ENCODE data around the gene VSTM4.

The VSTM4 gene

GRCh38 chr10:48983648-48984351, 131.5 kb downstream of the VSTM4 start:
- Mint-ChIP-seq H3K27ac (no peak overlapping the region), H3K9me3 (no peaks in the 10 kb centered on the region), H3K27me3 (no peaks in the 10 kb centered on the region), H3K4me3 (no peak overlapping the region), H3K4me1 (no peaks in the 10 kb centered on the region)
- ATAC-seq (no peak), DNase-seq (no peak)

- H3K27me3 Mint-ChIP-seq, result no peaks in the 10 kb centered on the region
- no peak for DNase-seq
- H3K4me3 Mint-ChIP-seq, result no peak overlapping the region
- H3K4me1 Mint-ChIP-seq, result no peaks in the 10 kb centered on the region
- ATAC-seq, result no peak
- no peak overlapping the region for H3K27ac Mint-ChIP-seq
- no peaks in the 10 kb centered on the region for H3K9me3 Mint-ChIP-seq
Observed at GRCh38 chr10:48982584-48982983, 132.7 kb downstream of the VSTM4 start.

- DNase-seq (peak; percentile 23 to 41), ATAC-seq (peak; percentile 51)
Observed at GRCh38 chr10:48981310-48981907, 133.9 kb downstream of the VSTM4 start.

GRCh38 chr10:48978318-48978717, 137.0 kb downstream of the VSTM4 start:
- no peaks in the 10 kb centered on the region for H3K27me3 Mint-ChIP-seq

More at GRCh38 chr10:48981310-48981907, 133.9 kb downstream of the VSTM4 start:
- Mint-ChIP-seq H3K4me1 (no peaks in the 10 kb centered on the region), H3K4me3 (no peak overlapping the region), H3K9me3 (no peaks in the 10 kb centered on the region), H3K27ac (no peak overlapping the region), H3K27me3 (no peaks in the 10 kb centered on the region)

GRCh38 chr10:48976196-48976595, 139.1 kb downstream of the VSTM4 start:
- ATAC-seq (no peak), DNase-seq (no peak)
- H3K27ac Mint-ChIP-seq, result no peak overlapping the region
- H3K4me1 Mint-ChIP-seq, result no peaks in the 10 kb centered on the region
- H3K4me3 Mint-ChIP-seq, result no peak overlapping the region
- no peaks in the 10 kb centered on the region for H3K27me3 Mint-ChIP-seq
- no peaks in the 10 kb centered on the region for H3K9me3 Mint-ChIP-seq

More at GRCh38 chr10:48978318-48978717, 137.0 kb downstream of the VSTM4 start:
- Mint-ChIP-seq H3K4me3 (no peak overlapping the region), H3K9me3 (no peaks in the 10 kb centered on the region), H3K4me1 (no peaks in the 10 kb centered on the region), H3K27ac (no peak overlapping the region)
- ATAC-seq, result no peak
- DNase-seq, result no peak

GRCh38 chr10:48974510-48975156, 140.7 kb downstream of the VSTM4 start:
- Mint-ChIP-seq H3K9me3 (no peaks in the 10 kb centered on the region), H3K27me3 (no peaks in the 10 kb centered on the region), H3K4me3 (no peak overlapping the region), H3K4me1 (no peaks in the 10 kb centered on the region), H3K27ac (no peak overlapping the region)
- DNase-seq (no peak), ATAC-seq (no peak)

- Mint-ChIP-seq H3K4me3 (no peak overlapping the region), H3K27ac (no peak overlapping the region), H3K4me1 (no peaks in the 10 kb centered on the region), H3K9me3 (no peaks in the 10 kb centered on the region), H3K27me3 (no peaks in the 10 kb centered on the region)
- DNase-seq, result no peak
- ATAC-seq, result no peak
Observed at GRCh38 chr10:48973065-48973464, 142.3 kb downstream of the VSTM4 start.

GRCh38 chr10:48970654-48971053, 144.7 kb downstream of the VSTM4 start:
- no peak for DNase-seq
- Mint-ChIP-seq H3K27me3 (no peaks in the 10 kb centered on the region), H3K9me3 (no peaks in the 10 kb centered on the region), H3K4me1 (no peaks in the 10 kb centered on the region), H3K27ac (no peak overlapping the region), H3K4me3 (no peak overlapping the region)
- ATAC-seq, result no peak

- no peak for ATAC-seq
- no peak overlapping the region for H3K27ac Mint-ChIP-seq
- H3K27me3 Mint-ChIP-seq, result no peaks in the 10 kb centered on the region
- no peaks in the 10 kb centered on the region for H3K4me1 Mint-ChIP-seq
- no peaks in the 10 kb centered on the region for H3K9me3 Mint-ChIP-seq
- DNase-seq, result no peak
- H3K4me3 Mint-ChIP-seq, result no peak overlapping the region
Observed at GRCh38 chr10:48970046-48970445, 145.3 kb downstream of the VSTM4 start.

- H3K27ac Mint-ChIP-seq, result no peak overlapping the region
- ATAC-seq (no peak), DNase-seq (no peak)
- no peaks in the 10 kb centered on the region for H3K27me3 Mint-ChIP-seq
- no peaks in the 10 kb centered on the region for H3K9me3 Mint-ChIP-seq
- H3K4me1 Mint-ChIP-seq, result no peaks in the 10 kb centered on the region
- no peak overlapping the region for H3K4me3 Mint-ChIP-seq
Observed at GRCh38 chr10:48968036-48968435, 147.3 kb downstream of the VSTM4 start.

GRCh38 chr10:48965460-48965859, 149.9 kb downstream of the VSTM4 start:
- no peaks in the 10 kb centered on the region for H3K4me1 Mint-ChIP-seq
- H3K27ac Mint-ChIP-seq, result no peak overlapping the region
- no peak for ATAC-seq
- no peak overlapping the region for H3K4me3 Mint-ChIP-seq
- H3K9me3 Mint-ChIP-seq, result no peaks in the 10 kb centered on the region
- DNase-seq, result no peak
- H3K27me3 Mint-ChIP-seq, result no peaks in the 10 kb centered on the region
